Stimulated activated CD8-positive, alpha-beta memory T cell treated with anti-CD3 and anti-CD28 coated beads, Interleukin-4, amount 100 ng/mL, for 24 hours (primary cell): ENCODE measurements around the gene CLDN25.

Source experiments
- DNase-seq: peaks from one replicate; pipeline ENCODE4 v3.0.0-alpha.2; 2020; ENCODE audit warnings: low read depth

The CLDN25 gene

GRCh38 chr11:113808931-113809330, 29.3 kb downstream of the CLDN25 start:
- DNase-seq: no peak

DNA sequence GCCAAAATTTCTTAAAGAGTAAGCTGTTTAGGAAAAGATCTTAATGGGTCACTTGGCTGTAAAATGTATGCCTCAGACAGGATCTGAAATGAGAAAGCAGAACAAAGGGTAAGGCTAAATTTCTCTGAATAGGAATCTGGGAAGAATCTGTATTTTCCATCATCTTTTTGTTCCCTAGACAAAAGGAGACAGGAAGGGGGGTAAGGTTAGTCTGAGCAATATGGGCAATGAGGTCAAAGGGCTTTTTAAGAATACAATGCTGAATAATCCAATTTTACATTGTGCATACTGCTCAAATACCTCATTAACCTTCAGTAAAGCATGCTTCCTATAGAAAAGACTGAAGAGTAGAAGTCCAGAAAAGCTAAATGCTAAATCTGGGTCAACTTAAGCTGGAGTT, 34.6 kb downstream of the CLDN25 start:
- DNase-seq: no peak

GRCh38 chr11:113817162-113817561, 37.6 kb downstream of the CLDN25 start:
- no peak for DNase-seq

DNA sequence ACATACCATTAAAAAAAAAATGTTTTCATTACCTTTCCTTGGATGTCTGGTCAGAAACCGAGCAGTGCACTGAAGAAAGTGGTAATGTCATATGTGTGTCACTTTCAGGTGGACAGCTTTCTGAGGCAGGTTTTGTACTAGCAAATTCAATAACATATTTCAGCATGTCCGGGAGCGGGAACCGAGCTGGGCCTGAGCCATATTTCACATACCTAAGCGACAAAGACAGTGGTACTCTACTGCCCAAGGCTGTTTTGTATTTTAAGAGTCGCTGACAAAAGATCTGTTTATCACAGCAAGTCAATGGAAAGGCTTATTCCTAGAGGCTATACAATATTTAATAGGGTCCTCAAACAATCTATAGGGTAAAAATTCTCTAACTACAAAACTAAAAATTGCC, 38.0 kb downstream of the CLDN25 start:
- DNase-seq: no peak

GRCh38 chr11:113818426-113818825, 38.8 kb downstream of the CLDN25 start:
- DNase-seq: no peak

DNA sequence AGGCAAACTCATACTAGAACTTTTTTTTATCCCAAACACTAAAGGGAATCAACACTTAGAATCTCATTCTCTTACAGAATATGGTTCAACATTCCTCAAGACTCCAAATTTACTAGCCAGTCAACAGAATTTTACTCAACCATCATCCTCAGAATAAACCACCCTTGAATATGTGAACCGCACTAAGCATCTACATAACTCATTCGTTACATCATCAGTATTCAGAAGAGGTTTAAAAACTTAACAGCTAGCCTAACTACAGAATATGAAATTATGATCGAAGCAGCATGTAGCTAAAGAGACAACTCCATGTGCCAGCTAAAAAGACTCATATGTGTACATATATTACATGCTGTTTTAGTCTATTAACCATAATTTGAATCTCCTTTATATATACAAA, 47.9 kb downstream of the CLDN25 start:
- DNase-seq: no peak

GRCh38 chr11:113828191-113828590, 48.6 kb downstream of the CLDN25 start:
- no peak for DNase-seq

GRCh38 chr11:113829751-113830150, 50.2 kb downstream of the CLDN25 start:
- DNase-seq: no peak
